NT2/D1 (cell line): ENCODE data around the gene POMGNT1.

Experiments
- SUZ12 ChIP-seq: IDR thresholded peaks from 2 replicates; pipeline ENCODE4 v1.6.1; 2011; ENCODE audit not compliant: insufficient read length, insufficient read depth; ENCODE audit errors: extremely low read depth
- YY1 ChIP-seq: IDR thresholded peaks from 2 replicates; pipeline ENCODE4 v1.6.1; 2011; ENCODE audit not compliant: insufficient read length, insufficient read depth
- ZNF274 ChIP-seq: IDR thresholded peaks from 2 replicates; pipeline ENCODE4 v1.6.1; 2011; ENCODE audit warnings: mild to moderate bottlenecking, low read depth, low read length

- TF ChIP-seq ZNF274 (no peak), YY1 (no peak), SUZ12 (no peak)
Observed at GRCh38 chr1:46157916-46158311, 40.3 kb downstream of the POMGNT1 start.
